Stimulated activated naive CD8-positive, alpha-beta T cell treated with anti-CD3 and anti-CD28 coated beads, Interleukin-15, amount 100 ng/mL, for 72 hours (primary cell): Measurements from ENCODE around the gene MCOLN2.
"Not testable (repeated sequence)": the region's sequence is repeated elsewhere in the genome, so short reads cannot be mapped to it uniquely, and the experiment has no call there.

Source experiments
- ATAC-seq: fragments of 150-1000 bp; cut with Tn5 transposase; 2 replicates; pipeline ENCODE4 v1.10.0; 2021; ENCODE audit warnings: mild to moderate bottlenecking, moderate library complexity
- DNase-seq, 2 donors: peaks; one replicate each; pipeline ENCODE4 v3.0.0; 2021 to 2022
- H3K27ac Mint-ChIP-seq, 2 donors: one replicate each; pipeline ENCODE4 v1.8.0; 2022; ENCODE audit warnings: mild to moderate bottlenecking in 2 of 2, mixed read lengths in 2 of 2, moderate library complexity in 2 of 2
- H3K27me3 Mint-ChIP-seq: one replicate; pipeline ENCODE4 v1.8.0; 2022; ENCODE audit warnings: mixed read lengths
- H3K4me1 Mint-ChIP-seq: one replicate; pipeline ENCODE4 v1.8.0; 2022; ENCODE audit warnings: mild to moderate bottlenecking, mixed read lengths
- H3K4me3 Mint-ChIP-seq, 2 donors: one replicate each; pipeline ENCODE4 v1.8.0; 2022; ENCODE audit warnings: mild to moderate bottlenecking in 2 of 2, mixed read lengths in 2 of 2, moderate library complexity in 1 of 2
- H3K9me3 Mint-ChIP-seq, 2 donors: one replicate each; pipeline ENCODE4 v1.8.0; 2022; ENCODE audit warnings: mixed read lengths in 2 of 2

The MCOLN2 gene

GRCh38 chr1:84939151-84939550 lies 57.8 kb downstream of the MCOLN2 start:
- H3K27ac Mint-ChIP-seq = no peak overlapping the region
- no peak overlapping the region for H3K4me3 Mint-ChIP-seq
- no peaks in the 10 kb centered on the region for H3K9me3 Mint-ChIP-seq
- DNase-seq = no peak
- no peaks in the 10 kb centered on the region for H3K27me3 Mint-ChIP-seq
- peaks cover 2% of the 10 kb centered on the region for H3K4me1 Mint-ChIP-seq
- no peak for ATAC-seq

DNA sequence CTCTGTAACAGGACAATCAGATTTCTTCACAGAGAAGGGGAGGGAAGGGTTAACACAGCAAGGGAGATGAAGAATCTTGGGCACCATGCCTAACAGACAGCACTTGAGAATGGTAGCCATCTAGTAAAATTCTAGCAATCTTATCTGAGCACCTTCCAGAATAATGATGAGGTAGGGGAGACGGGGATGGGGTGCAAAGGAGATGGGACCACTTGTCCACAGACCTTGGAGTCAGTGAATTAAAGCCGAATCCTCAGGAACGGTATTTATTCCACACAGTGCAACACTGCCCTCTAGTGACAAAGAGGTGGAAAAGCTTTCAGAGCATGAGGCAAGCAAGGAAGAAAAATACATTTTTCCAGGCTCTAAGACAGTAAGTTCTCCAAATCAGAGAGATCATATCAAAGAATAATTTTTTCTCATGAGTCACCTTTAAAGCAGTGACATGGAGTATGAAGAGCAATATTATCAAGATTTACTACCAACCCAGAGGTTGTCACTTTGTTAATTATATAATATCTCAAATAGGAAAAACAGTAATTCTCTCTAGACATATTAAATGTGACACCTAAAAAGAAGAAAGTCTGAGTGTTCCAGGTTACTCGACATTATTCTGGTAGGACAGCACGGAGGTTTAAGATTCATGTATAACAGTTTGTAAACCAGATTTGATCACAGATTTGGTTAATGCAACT lies 60.6 kb downstream of the MCOLN2 start:
- H3K27ac Mint-ChIP-seq = no peak overlapping the region
- no peak for ATAC-seq
- H3K9me3 Mint-ChIP-seq = no peaks in the 10 kb centered on the region
- no peaks in the 10 kb centered on the region for H3K4me1 Mint-ChIP-seq
- DNase-seq = peak; percentile 13 to 24
- H3K27me3 Mint-ChIP-seq = no peaks in the 10 kb centered on the region
- no peak overlapping the region for H3K4me3 Mint-ChIP-seq

DNA sequence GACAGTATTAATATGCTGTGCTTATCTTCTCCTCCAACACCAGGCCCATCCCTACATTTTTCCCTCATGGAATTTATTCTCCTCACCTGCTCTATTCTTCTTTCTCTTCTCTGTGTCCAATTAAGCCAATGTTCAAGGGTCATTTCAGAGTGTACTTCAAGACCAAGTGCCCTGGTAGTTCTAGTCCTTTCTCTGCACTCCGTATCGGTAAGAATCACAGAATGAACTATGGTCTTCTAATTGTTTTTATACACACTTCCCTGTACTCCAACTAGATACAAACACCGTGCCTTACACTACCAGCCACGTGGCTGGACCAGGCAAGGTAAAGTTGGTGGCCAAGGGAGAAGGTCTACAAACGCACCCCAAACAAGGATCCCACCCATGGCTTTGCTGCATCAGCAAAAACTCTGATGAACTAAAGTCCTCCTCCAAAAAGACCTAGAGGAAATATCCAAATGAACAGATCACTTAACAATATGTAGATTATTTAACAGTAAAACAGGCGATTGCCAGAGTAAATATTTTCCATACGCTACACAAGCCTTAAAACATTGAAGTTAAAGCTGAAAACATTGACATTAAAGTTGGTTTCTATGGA lies 63.8 kb downstream of the MCOLN2 start:
- DNase-seq (no peak), ATAC-seq (no peak)
- no peak overlapping the region for H3K27ac Mint-ChIP-seq
- no peak overlapping the region for H3K4me3 Mint-ChIP-seq
- no peaks in the 10 kb centered on the region for H3K27me3 Mint-ChIP-seq
- H3K4me1 Mint-ChIP-seq = peaks cover 26% of the 10 kb centered on the region
- H3K9me3 Mint-ChIP-seq = no peaks in the 10 kb centered on the region

- DNase-seq (no peak), ATAC-seq (no peak)
- H3K27me3 Mint-ChIP-seq = no peaks in the 10 kb centered on the region
- peak overlapping the region in 1 of 2 donors; percentile 62 for H3K27ac Mint-ChIP-seq
- H3K4me3 Mint-ChIP-seq = no peak overlapping the region
- H3K4me1 Mint-ChIP-seq = peaks cover 26% of the 10 kb centered on the region
- H3K9me3 Mint-ChIP-seq = no peaks in the 10 kb centered on the region
Measured at GRCh38 chr1:84930831-84931230, 66.1 kb downstream of the MCOLN2 start.

DNA sequence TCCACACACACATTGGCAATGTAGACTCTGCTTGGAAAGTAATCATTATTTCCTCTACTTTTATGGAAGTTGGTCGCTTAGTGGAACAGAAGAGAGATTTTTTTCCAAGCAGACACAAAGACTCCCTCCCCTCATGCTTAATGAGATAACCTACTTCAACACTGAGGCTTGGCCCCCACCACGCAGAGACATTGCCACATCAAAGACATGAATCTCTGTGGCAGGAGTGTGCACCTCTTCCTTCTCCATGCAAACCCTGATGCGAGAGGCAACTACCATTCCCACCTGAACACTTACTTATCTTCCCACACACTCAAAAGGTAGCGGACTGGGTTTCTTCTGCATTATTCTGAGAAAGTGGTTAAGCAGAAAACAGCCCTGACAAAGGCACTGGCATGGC lies 66.6 kb downstream of the MCOLN2 start:
- Mint-ChIP-seq H3K27me3 (no peaks in the 10 kb centered on the region), H3K4me1 (peaks cover 26% of the 10 kb centered on the region), H3K27ac (peak overlapping the region in 1 of 2 donors; percentile 62), H3K9me3 (no peaks in the 10 kb centered on the region), H3K4me3 (no peak overlapping the region)
- DNase-seq (no peak), ATAC-seq (no peak)

GRCh38 chr1:84929581-84929980 lies 67.3 kb downstream of the MCOLN2 start:
- no peak overlapping the region for H3K4me3 Mint-ChIP-seq
- no peak overlapping the region for H3K27ac Mint-ChIP-seq
- DNase-seq = no peak
- H3K4me1 Mint-ChIP-seq = peaks cover 26% of the 10 kb centered on the region
- no peaks in the 10 kb centered on the region for H3K27me3 Mint-ChIP-seq
- no peak for ATAC-seq
- H3K9me3 Mint-ChIP-seq = no peaks in the 10 kb centered on the region

DNA sequence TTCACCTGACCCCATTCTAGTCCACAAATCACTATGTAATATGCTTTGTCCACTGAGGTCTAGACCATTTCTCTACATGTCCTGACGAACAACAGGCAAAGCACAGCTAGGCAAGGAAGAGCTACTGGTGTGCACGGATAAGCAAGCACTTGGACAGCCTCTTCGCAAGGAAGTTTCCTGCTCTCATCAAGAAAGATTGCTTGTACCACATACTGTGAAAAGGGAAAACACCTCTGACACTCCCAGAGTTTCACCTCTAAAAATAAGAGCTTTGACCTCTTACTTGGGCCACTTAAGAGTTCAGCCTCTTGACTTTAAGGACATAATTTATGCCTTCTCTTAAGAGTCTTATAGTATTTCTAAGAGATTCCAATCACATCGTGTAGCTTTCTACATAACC lies 67.9 kb downstream of the MCOLN2 start:
- no peak overlapping the region for H3K27ac Mint-ChIP-seq
- DNase-seq (no peak), ATAC-seq (no peak)
- H3K4me1 Mint-ChIP-seq = peaks cover 26% of the 10 kb centered on the region
- H3K27me3 Mint-ChIP-seq = no peaks in the 10 kb centered on the region
- H3K4me3 Mint-ChIP-seq = no peak overlapping the region
- H3K9me3 Mint-ChIP-seq = no peaks in the 10 kb centered on the region

DNA sequence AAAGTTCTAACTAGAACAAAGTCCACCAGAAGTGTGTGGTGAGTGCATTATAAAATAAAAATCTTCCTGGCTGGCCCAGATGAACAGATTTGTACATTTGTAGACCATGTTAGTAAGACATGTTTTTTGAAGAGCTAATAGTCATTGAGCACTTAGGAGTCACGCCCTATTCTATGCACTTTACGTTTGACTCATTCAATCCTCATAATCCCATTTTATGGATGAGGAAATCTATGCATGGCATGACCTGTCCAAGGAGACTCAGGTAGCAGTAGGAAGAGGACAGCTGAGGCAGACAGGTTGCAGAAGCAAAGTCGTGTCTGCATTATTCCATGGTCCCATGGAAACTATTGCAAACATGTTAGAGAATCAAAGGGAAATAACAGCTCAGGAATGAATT lies 73.6 kb downstream of the MCOLN2 start:
- no peaks in the 10 kb centered on the region for H3K9me3 Mint-ChIP-seq
- ATAC-seq (no peak), DNase-seq (no peak)
- no peak overlapping the region for H3K27ac Mint-ChIP-seq
- H3K4me1 Mint-ChIP-seq = no peaks in the 10 kb centered on the region
- no peaks in the 10 kb centered on the region for H3K27me3 Mint-ChIP-seq
- H3K4me3 Mint-ChIP-seq = no peak overlapping the region

DNA sequence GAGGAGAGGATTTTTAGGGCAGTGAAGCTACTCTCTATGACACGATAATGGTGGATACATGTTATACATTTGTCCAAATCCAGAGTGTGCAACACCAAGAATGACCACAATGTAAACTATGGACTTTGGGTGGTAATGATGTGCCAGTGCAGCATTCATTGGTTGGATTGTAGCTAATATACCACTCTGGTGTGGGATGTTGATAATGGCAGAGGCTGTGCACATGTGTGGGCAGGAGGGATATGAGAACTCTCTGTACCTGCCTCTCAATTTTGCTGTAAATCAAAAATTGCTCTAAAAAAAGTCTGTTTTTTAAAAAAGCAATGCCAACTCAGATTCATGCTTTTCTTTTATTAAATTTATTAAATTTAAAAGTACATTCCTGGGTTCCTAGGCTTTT lies 76.8 kb downstream of the MCOLN2 start:
- no peak for DNase-seq
- Mint-ChIP-seq H3K4me3 (no peak overlapping the region), H3K9me3 (no peaks in the 10 kb centered on the region), H3K27me3 (no peaks in the 10 kb centered on the region), H3K27ac (no peak overlapping the region), H3K4me1 (no peaks in the 10 kb centered on the region)
- ATAC-seq = no peak

DNA sequence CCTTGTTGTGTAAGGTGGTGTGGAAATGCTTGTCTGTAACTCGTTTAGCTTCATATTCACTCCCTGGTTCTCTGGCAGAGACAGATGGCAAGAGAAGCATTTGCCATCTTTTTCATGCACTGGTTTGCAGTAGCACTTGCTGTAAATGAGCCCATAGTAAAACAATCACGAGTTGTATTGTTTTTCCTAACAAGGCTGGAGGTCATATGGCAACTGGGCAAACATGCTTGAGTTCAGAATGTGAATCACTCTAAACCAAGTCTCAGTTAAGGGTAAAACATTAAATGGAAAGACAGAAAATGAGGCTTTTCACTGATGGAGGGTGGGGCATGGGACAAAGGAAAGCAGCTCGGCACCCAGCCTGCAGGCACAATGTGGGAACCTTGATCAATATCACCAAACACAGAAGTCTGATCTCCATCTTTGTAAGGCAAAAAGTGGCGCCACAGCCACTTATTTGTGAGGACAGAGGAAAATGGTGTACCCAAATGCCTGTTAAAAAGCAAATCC lies 77.4 kb downstream of the MCOLN2 start:
- no peaks in the 10 kb centered on the region for H3K4me1 Mint-ChIP-seq
- H3K27ac Mint-ChIP-seq = no peak overlapping the region
- H3K9me3 Mint-ChIP-seq = no peaks in the 10 kb centered on the region
- ATAC-seq = no peak
- no peak overlapping the region for H3K4me3 Mint-ChIP-seq
- no peaks in the 10 kb centered on the region for H3K27me3 Mint-ChIP-seq
- DNase-seq = no peak

- Mint-ChIP-seq H3K4me1 (no peaks in the 10 kb centered on the region), H3K27ac (no peak overlapping the region), H3K27me3 (no peaks in the 10 kb centered on the region), H3K4me3 (no peak overlapping the region), H3K9me3 (no peaks in the 10 kb centered on the region)
- DNase-seq (no peak), ATAC-seq (no peak)
Measured at GRCh38 chr1:84918726-84919336, 78.1 kb downstream of the MCOLN2 start.

GRCh38 chr1:84916897-84917296 lies 80.0 kb downstream of the MCOLN2 start:
- Mint-ChIP-seq H3K27me3 (no peaks in the 10 kb centered on the region), H3K4me1 (no peaks in the 10 kb centered on the region), H3K27ac (no peak overlapping the region), H3K9me3 (no peaks in the 10 kb centered on the region), H3K4me3 (no peak overlapping the region)
- ATAC-seq = no peak
- no peak for DNase-seq

GRCh38 chr1:84913555-84913892 lies 83.4 kb downstream of the MCOLN2 start:
- no peak overlapping the region for H3K27ac Mint-ChIP-seq
- no peaks in the 10 kb centered on the region for H3K27me3 Mint-ChIP-seq
- no peaks in the 10 kb centered on the region for H3K9me3 Mint-ChIP-seq
- H3K4me1 Mint-ChIP-seq = no peaks in the 10 kb centered on the region
- ATAC-seq (no peak), DNase-seq (no peak)
- H3K4me3 Mint-ChIP-seq = no peak overlapping the region

DNA sequence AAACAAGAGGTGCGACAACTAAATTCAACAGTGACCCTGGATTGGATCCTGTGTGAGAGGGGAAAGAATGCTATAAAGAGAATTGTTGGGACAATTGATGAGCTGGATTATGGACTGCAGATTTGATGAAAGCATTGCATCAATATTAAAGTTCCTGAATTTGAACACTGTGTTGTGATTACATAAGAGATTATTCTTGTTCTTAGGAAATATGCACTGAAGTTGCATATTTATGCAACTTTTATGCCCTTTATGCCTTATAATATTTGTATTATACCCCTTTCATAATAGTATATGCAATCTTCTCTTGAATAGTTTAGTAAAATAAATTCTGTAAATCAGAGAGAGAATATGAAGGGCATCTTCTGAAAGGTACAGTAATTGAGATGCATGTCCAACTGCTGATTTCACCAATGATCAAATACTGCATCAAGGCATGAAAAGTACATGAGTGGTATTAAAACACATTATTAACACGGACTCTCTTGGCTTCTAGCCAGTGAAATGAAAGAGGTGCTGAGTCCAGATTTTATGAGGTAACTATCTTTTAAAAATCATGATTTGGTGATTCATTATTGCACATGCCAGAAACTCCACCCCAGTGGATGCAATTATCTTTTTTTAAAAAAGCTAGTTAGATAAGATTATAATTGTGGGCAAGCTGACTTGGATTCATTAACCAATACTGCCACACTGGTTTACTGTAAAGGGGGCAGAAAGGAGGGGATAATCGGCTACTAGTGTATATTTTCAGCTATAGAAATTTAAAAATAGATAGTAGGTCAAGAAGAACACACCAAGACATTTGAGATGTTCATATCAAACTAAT lies 84.0 kb downstream of the MCOLN2 start:
- H3K9me3 Mint-ChIP-seq = no peaks in the 10 kb centered on the region
- ATAC-seq (no peak), DNase-seq (no peak)
- H3K4me1 Mint-ChIP-seq = no peaks in the 10 kb centered on the region
- no peak overlapping the region for H3K4me3 Mint-ChIP-seq
- H3K27me3 Mint-ChIP-seq = no peaks in the 10 kb centered on the region
- H3K27ac Mint-ChIP-seq = no peak overlapping the region

- H3K4me1 Mint-ChIP-seq, H3K27me3 Mint-ChIP-seq, DNase-seq, H3K9me3 Mint-ChIP-seq, H3K27ac Mint-ChIP-seq, ATAC-seq, H3K4me3 Mint-ChIP-seq: not testable (repeated sequence)
Measured at GRCh38 chr1:84908746-84909464, 88.0 kb downstream of the MCOLN2 start.
